Neural cell (in vitro differentiated cells): ENCODE measurements around the gene TTC21A. TPM values are rescaled to one million over a fixed set of nuclear protein-coding genes. Genes with fewer than 3 reads are reported as not detected.

Source experiments
- H2AFZ ChIP-seq: fragments of 200-600, 300-800 bp; sonication (generic), shearing (Covaris generic); 2 replicates; pipeline ENCODE4 v1.6.0; 2014; ENCODE audit warnings: low read depth, mild to moderate bottlenecking, antibody characterized with exemption, low read length, moderate library complexity
- H3F3A ChIP-seq: fragments of 200-600 bp; shearing (Covaris generic); 2 replicates; pipeline ENCODE4 v1.6.1; 2016; ENCODE audit warnings: mild to moderate bottlenecking, moderate library complexity, mixed read lengths, antibody characterized with exemption, low read length; ENCODE audit not compliant: insufficient read depth, poor library complexity, severe bottlenecking
- H3K27ac ChIP-seq: fragments of 200-600, 300-800 bp; sonication (generic), shearing (Covaris generic); 2 replicates; pipeline ENCODE4 v1.5.1; 2014; ENCODE audit warnings: mild to moderate bottlenecking, low read length, moderate library complexity
- H3K27me3 ChIP-seq: fragments of 300-800, 200-600 bp; sonication (generic), shearing (Covaris generic); 2 replicates; pipeline ENCODE4 v1.6.0; 2014; ENCODE audit warnings: mild to moderate bottlenecking, low read depth, low read length, moderate library complexity; ENCODE audit not compliant: insufficient read depth
- H3K36me3 ChIP-seq: fragments of 300-800, 200-600 bp; sonication (generic), shearing (Covaris generic); 2 replicates; pipeline ENCODE4 v1.5.1; 2014; ENCODE audit warnings: mild to moderate bottlenecking, antibody characterized with exemption, low read length, moderate library complexity; ENCODE audit not compliant: insufficient read depth
- H3K4me2 ChIP-seq: fragments of 300-800, 200-600 bp; sonication (generic), shearing (Covaris generic); 2 replicates; pipeline ENCODE4 v1.6.0; 2014; ENCODE audit warnings: mild to moderate bottlenecking, low read length
- H3K4me3 ChIP-seq: fragments of 300-800, 200-600 bp; sonication (generic), shearing (Covaris generic); 2 replicates; pipeline ENCODE4 v1.5.1; 2014; ENCODE audit warnings: mild to moderate bottlenecking, low read length, moderate library complexity
- H3K79me2 ChIP-seq: fragments of 200-600 bp; shearing (Covaris generic); replicated peaks from 2 replicates; pipeline ENCODE4 v1.6.0; 2014; ENCODE audit warnings: mild to moderate bottlenecking, low read length, moderate library complexity; ENCODE audit not compliant: insufficient read depth
- H3K9ac ChIP-seq: fragments of 300-800, 200-600 bp; sonication (generic), shearing (Covaris generic); 2 replicates; pipeline ENCODE4 v1.6.1; 2016; ENCODE audit warnings: mild to moderate bottlenecking, low read length, mixed read lengths
- H3K9me2 ChIP-seq: fragments of 200-600 bp; shearing (Covaris generic); 2 replicates; pipeline ENCODE4 v1.6.1; 2016; ENCODE audit warnings: mild to moderate bottlenecking, low read length, mixed read lengths; ENCODE audit not compliant: insufficient read depth
- H3K9me3 ChIP-seq: fragments of 200-600, 300-800 bp; sonication (generic), shearing (Covaris generic); 2 replicates; pipeline ENCODE4 v1.6.1; 2016; ENCODE audit warnings: mild to moderate bottlenecking, mixed run types, low read length, moderate library complexity, mixed read lengths
- H4K20me1 ChIP-seq: fragments of 200-600 bp; shearing (Covaris generic); 2 replicates; pipeline ENCODE4 v1.6.1; 2016; ENCODE audit warnings: mild to moderate bottlenecking, mixed run types; ENCODE audit not compliant: insufficient read depth
- EZH2 ChIP-seq: fragments of 200-600, 300-800 bp; shearing (Covaris generic), sonication (generic); IDR thresholded peaks from 2 replicates; pipeline ENCODE4 v1.6.1; 2014; ENCODE audit warnings: antibody characterized with exemption, low read length, borderline replicate concordance, mild to moderate bottlenecking; ENCODE audit not compliant: insufficient read depth, poor library complexity, severe bottlenecking
- MXI1 ChIP-seq: fragments of 450-650 bp; conservative IDR thresholded peaks from 2 replicates; pipeline ENCODE4 v1.6.1; 2014; ENCODE audit warnings: antibody characterized with exemption, mild to moderate bottlenecking; ENCODE audit not compliant: poor library complexity, severe bottlenecking
- POLR2AphosphoS5 ChIP-seq: IDR thresholded peaks from 2 replicates; pipeline ENCODE4 v1.6.1; 2012
- RAD21 ChIP-seq: fragments of 450-650 bp; conservative IDR thresholded peaks from 2 replicates; pipeline ENCODE4 v1.6.1; 2014; ENCODE audit warnings: antibody characterized with exemption, mild to moderate bottlenecking, moderate library complexity
- SMC3 ChIP-seq: fragments of 450-650 bp; conservative IDR thresholded peaks from 2 replicates; pipeline ENCODE4 v1.6.1; 2014; ENCODE audit warnings: antibody characterized with exemption, mild to moderate bottlenecking, moderate library complexity; ENCODE audit not compliant: poor library complexity
- TAF1 ChIP-seq: IDR thresholded peaks from 2 replicates; pipeline ENCODE4 v1.6.1; 2012; ENCODE audit warnings: low read depth
- polyA plus RNA-seq: library from polyadenylated mRNA; depleted of rRNA; stranded (reverse); fragments of >200 nt; gene quantifications from 2 replicates; pipeline ENCODE4 v1.2.3, GENCODE V29; 2014
- TF ChIP-seq, protein P1 (sequence below): fragments of 450-650 bp; IDR thresholded peaks from 2 replicates; pipeline ENCODE4 v1.5.1; 2014; ENCODE audit warnings: antibody characterized with exemption, mild to moderate bottlenecking, moderate library complexity; ENCODE audit not compliant: poor library complexity, severe bottlenecking
- TF ChIP-seq, protein P2 (sequence below): IDR thresholded peaks from 2 replicates; pipeline ENCODE4 v1.6.1; 2012; ENCODE audit warnings: borderline replicate concordance

TTC21A gene
- polyA plus RNA-seq, 1 donor from 2014 or later, result 6.2 TPM

DNA sequence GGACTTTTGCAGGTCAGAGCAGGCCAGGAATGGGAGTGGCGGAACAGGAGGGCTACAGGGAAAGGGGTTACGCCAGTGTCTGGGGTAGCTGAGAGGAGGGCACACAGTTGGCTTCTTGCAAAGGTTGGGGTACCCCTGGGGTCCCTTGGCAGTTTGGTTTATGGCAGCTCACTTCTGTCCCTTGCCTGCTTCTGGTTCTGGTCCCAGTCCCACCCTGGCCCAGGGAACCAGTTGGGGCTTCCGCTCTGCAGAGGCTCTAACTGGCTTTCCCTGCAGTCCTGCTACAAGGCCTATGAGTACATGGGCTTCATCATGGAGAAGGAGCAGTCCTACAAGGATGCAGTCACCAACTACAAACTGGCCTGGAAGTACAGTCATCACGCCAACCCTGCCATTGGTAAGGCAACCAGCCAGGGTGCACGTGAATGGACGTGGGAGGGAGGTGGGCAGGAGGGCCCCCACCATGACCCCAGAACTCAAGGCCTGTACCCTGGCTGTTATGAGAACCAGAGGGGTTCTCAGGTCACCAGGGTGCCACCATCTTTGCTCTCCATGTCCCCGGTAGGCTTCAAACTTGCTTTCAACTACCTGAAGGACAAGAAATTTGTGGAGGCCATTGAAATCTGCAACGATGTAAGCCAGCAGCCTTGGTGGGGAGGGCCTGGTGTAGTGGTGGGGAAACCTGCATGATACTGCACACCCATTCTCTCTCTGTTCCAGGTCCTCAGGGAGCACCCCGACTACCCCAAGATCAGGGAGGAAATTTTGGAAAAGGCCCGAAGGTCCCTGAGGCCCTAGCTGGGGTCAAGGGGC is 30.7 kb downstream of the TTC21A start:
- Histone ChIP-seq H3K79me2 (no peaks in the 10 kb centered on the region), H4K20me1 (no peaks in the 10 kb centered on the region), H2AFZ (no peak overlapping the region), H3F3A (no peaks in the 10 kb centered on the region), H3K4me2 (no peak overlapping the region), H3K9me2 (no peaks in the 10 kb centered on the region), H3K36me3 (peaks cover 7% of the 10 kb centered on the region), H3K9ac (no peak overlapping the region), H3K4me3 (no peak overlapping the region), H3K27ac (no peak overlapping the region), H3K27me3 (no peaks in the 10 kb centered on the region), H3K9me3 (no peaks in the 10 kb centered on the region)
- TF ChIP-seq POLR2AphosphoS5 (no peak), TAF1 (no peak), MXI1 (no peak), RAD21 (no peak)

DNA sequence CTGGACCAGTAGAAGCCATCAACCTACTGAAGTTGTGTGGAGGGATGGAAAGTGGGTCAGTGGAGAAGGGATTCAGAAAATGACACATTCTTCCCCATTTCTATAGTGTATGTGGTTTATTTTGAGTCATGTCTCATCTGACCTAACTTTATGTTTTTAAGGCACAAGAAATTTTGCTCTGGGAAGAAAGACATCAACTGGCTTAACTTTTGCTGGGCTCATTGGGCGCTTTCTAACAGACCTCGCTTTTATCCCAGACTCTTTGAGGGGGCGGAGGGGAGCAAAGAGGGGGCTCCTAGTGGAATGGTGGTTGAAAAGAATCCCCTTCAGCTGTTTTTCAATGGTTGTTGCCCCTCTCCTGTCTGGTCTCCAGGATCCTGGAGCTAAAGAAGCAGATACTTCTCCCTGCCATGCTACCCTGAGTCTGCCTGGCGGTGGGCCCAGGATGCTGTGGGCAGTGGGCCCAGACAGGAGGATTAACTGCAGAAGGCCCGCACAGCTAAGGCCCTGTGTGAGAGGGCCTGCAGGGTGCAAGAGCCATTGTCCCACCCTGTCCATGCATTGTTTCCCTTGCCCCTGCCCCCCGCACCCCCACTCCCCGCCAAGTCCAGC is 31.4 kb downstream of the TTC21A start:
- Histone ChIP-seq H4K20me1 (no peaks in the 10 kb centered on the region), H3F3A (no peaks in the 10 kb centered on the region), H3K27ac (no peak overlapping the region), H3K9me2 (no peaks in the 10 kb centered on the region), H3K4me3 (no peak overlapping the region), H3K79me2 (no peaks in the 10 kb centered on the region), H3K9me3 (no peaks in the 10 kb centered on the region), H3K4me2 (no peak overlapping the region), H2AFZ (no peak overlapping the region), H3K9ac (no peak overlapping the region), H3K27me3 (no peaks in the 10 kb centered on the region), H3K36me3 (peaks cover 7% of the 10 kb centered on the region)
- TF ChIP-seq MXI1, result no peak
- no peak for TF ChIP-seq RAD21
- no peak for TF ChIP-seq EZH2
- TF ChIP-seq, protein P1, sequence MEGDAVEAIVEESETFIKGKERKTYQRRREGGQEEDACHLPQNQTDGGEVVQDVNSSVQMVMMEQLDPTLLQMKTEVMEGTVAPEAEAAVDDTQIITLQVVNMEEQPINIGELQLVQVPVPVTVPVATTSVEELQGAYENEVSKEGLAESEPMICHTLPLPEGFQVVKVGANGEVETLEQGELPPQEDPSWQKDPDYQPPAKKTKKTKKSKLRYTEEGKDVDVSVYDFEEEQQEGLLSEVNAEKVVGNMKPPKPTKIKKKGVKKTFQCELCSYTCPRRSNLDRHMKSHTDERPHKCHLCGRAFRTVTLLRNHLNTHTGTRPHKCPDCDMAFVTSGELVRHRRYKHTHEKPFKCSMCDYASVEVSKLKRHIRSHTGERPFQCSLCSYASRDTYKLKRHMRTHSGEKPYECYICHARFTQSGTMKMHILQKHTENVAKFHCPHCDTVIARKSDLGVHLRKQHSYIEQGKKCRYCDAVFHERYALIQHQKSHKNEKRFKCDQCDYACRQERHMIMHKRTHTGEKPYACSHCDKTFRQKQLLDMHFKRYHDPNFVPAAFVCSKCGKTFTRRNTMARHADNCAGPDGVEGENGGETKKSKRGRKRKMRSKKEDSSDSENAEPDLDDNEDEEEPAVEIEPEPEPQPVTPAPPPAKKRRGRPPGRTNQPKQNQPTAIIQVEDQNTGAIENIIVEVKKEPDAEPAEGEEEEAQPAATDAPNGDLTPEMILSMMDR, result no peak
- no peak for TF ChIP-seq SMC3
- no peak for TF ChIP-seq POLR2AphosphoS5
- TF ChIP-seq, protein P2, sequence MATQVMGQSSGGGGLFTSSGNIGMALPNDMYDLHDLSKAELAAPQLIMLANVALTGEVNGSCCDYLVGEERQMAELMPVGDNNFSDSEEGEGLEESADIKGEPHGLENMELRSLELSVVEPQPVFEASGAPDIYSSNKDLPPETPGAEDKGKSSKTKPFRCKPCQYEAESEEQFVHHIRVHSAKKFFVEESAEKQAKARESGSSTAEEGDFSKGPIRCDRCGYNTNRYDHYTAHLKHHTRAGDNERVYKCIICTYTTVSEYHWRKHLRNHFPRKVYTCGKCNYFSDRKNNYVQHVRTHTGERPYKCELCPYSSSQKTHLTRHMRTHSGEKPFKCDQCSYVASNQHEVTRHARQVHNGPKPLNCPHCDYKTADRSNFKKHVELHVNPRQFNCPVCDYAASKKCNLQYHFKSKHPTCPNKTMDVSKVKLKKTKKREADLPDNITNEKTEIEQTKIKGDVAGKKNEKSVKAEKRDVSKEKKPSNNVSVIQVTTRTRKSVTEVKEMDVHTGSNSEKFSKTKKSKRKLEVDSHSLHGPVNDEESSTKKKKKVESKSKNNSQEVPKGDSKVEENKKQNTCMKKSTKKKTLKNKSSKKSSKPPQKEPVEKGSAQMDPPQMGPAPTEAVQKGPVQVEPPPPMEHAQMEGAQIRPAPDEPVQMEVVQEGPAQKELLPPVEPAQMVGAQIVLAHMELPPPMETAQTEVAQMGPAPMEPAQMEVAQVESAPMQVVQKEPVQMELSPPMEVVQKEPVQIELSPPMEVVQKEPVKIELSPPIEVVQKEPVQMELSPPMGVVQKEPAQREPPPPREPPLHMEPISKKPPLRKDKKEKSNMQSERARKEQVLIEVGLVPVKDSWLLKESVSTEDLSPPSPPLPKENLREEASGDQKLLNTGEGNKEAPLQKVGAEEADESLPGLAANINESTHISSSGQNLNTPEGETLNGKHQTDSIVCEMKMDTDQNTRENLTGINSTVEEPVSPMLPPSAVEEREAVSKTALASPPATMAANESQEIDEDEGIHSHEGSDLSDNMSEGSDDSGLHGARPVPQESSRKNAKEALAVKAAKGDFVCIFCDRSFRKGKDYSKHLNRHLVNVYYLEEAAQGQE, result no peak
- TF ChIP-seq TAF1, result no peak
